HG03571 (cell line): Measurements from ENCODE around the gene OVCH1.
"Not testable (repeated sequence)": the region's sequence is repeated elsewhere in the genome, so short reads cannot be mapped to it uniquely, and the experiment has no call there.

Source experiments
- ATAC-seq: cut with Tn5 transposase; IDR thresholded peaks from one replicate; pipeline ENCODE4 v1.9.1; 2021; ENCODE audit not compliant: unreplicated experiment

The OVCH1 gene

GRCh38 chr12:29499235-29499634 is 1.7 kb upstream of the OVCH1 start:
- ATAC-seq, result no peak

GRCh38 chr12:29492891-29493290 is 4.6 kb downstream of the OVCH1 start:
- no peak for ATAC-seq

- ATAC-seq, result no peak
Measured at GRCh38 chr12:29486972-29487371, 10.5 kb downstream of the OVCH1 start.

- no peak for ATAC-seq
Measured at GRCh38 chr12:29463198-29463597, 34.3 kb downstream of the OVCH1 start.

- ATAC-seq, result no peak
Measured at GRCh38 chr12:29460082-29460481, 37.4 kb downstream of the OVCH1 start.

GRCh38 chr12:29455087-29455486 is 42.4 kb downstream of the OVCH1 start:
- ATAC-seq, result no peak

- ATAC-seq, result no peak
Measured at GRCh38 chr12:29451888-29452287, 45.6 kb downstream of the OVCH1 start.

GRCh38 chr12:29448157-29448556 is 49.3 kb downstream of the OVCH1 start:
- ATAC-seq, result no peak

GRCh38 chr12:29447285-29447975 is 50.1 kb downstream of the OVCH1 start:
- ATAC-seq, result no peak

GRCh38 chr12:29439506-29439905 is 58.0 kb downstream of the OVCH1 start:
- no peak for ATAC-seq

- no peak for ATAC-seq
Measured at GRCh38 chr12:29438752-29439408, 58.6 kb downstream of the OVCH1 start.

GRCh38 chr12:29437575-29437974 is 59.9 kb downstream of the OVCH1 start:
- ATAC-seq, result no peak

- not testable (repeated sequence) for ATAC-seq
Measured at GRCh38 chr12:29436815-29437214, 60.7 kb downstream of the OVCH1 start.

GRCh38 chr12:29431513-29431912 is 66.0 kb downstream of the OVCH1 start:
- ATAC-seq, result no peak

- ATAC-seq, result no peak
Measured at GRCh38 chr12:29430716-29431044, 66.8 kb downstream of the OVCH1 start.

GRCh38 chr12:29429999-29430715 is 67.3 kb downstream of the OVCH1 start:
- ATAC-seq, result no peak

GRCh38 chr12:29428633-29429032 is 68.9 kb downstream of the OVCH1 start:
- no peak for ATAC-seq

GRCh38 chr12:29427964-29428363 is 69.5 kb downstream of the OVCH1 start:
- peak; percentile 97 for ATAC-seq

GRCh38 chr12:29426498-29426897 is 71.0 kb downstream of the OVCH1 start:
- no peak for ATAC-seq

GRCh38 chr12:29425722-29426121 is 71.8 kb downstream of the OVCH1 start:
- ATAC-seq, result no peak

- ATAC-seq, result no peak
Measured at GRCh38 chr12:29416748-29417147, 80.7 kb downstream of the OVCH1 start.

GRCh38 chr12:29415111-29415510 is 82.4 kb downstream of the OVCH1 start:
- ATAC-seq, result no peak
